Panc1 (cell line): ENCODE measurements around the gene JMJD1C. TPM values are rescaled to one million over a fixed set of nuclear protein-coding genes. Genes with fewer than 3 reads are reported as not detected.

Experiments used
- ATAC-seq: fragments of 200-7000 bp; cut with Tn5 transposase; 2 replicates; pipeline ENCODE4 v1.9.1; 2020; ENCODE audit warnings: mild to moderate bottlenecking, moderate library complexity
- BruUV-seq: library from RNA; stranded (reverse); fragments of 400-500 nt; replicated peaks from 2 replicates; lab custom pipeline; 2021; lab: Mats Ljungman, UMichigan
- CTCF ChIA-PET: fragments of 300-600 bp; sonication (Branson Sonifier 250); formaldehyde crosslinking; loops from one replicate; lab custom pipeline; 2022; ENCODE audit warnings: antibody characterized with exemption; lab: Charles Lee
- POLR2A ChIA-PET: fragments of 300-600 bp; sonication (Branson Sonifier 250); formaldehyde crosslinking; loops from one replicate; lab custom pipeline; 2022; ENCODE audit warnings: antibody characterized with exemption; lab: Charles Lee
- DNase-seq: peaks from one replicate; pipeline ENCODE4 v3.0.0-alpha.2; 2010; ENCODE audit warnings: low read depth, low spot score
- H3K27ac ChIP-seq: 2 replicates; pipeline ENCODE4 v1.5.1; 2011; ENCODE audit warnings: mild to moderate bottlenecking, low read length, inconsistent platforms
- H3K27me3 ChIP-seq: fragments of 200-500 bp; sonication (Bioruptor generic); 2 replicates; pipeline ENCODE4 v1.6.0; 2014; ENCODE audit warnings: low read length, inconsistent platforms; ENCODE audit not compliant: control insufficient read depth, insufficient read depth
- H3K36me3 ChIP-seq: fragments of 200-500 bp; sonication (Bioruptor generic); 2 replicates; pipeline ENCODE4 v1.5.1; 2014; ENCODE audit warnings: inconsistent platforms, mild to moderate bottlenecking, low read length, moderate library complexity; ENCODE audit not compliant: control insufficient read depth, insufficient read depth
- H3K4me1 ChIP-seq: 2 replicates; pipeline ENCODE4 v1.5.1; 2011; ENCODE audit warnings: inconsistent platforms, mild to moderate bottlenecking, low read length, moderate library complexity; ENCODE audit not compliant: control insufficient read depth, insufficient read depth
- H3K4me3 ChIP-seq, 2 experiments: 2 replicates each; pipeline ENCODE4 v1.5.1; 2011 to 2012; ENCODE audit warnings: low read depth in 2 of 2, low read length in 2 of 2, mild to moderate bottlenecking in 2 of 2, inconsistent platforms in 1 of 2, moderate library complexity in 1 of 2
- H3K9me3 ChIP-seq: fragments of 200-500 bp; sonication (Bioruptor generic); 2 replicates; pipeline ENCODE4 v1.5.1; 2014; ENCODE audit warnings: low read depth, mild to moderate bottlenecking, inconsistent platforms, low read length, moderate library complexity; ENCODE audit not compliant: control insufficient read depth, insufficient read depth
- CTCF ChIP-seq: fragments of 450-650 bp; IDR thresholded peaks from 2 replicates; pipeline ENCODE4 v1.5.1; 2017; ENCODE audit warnings: mild to moderate bottlenecking
- POLR2AphosphoS5 ChIP-seq: IDR thresholded peaks from 2 replicates; pipeline ENCODE4 v1.6.1; 2012; ENCODE audit warnings: mild to moderate bottlenecking, low read depth, low read length, moderate library complexity
- REST ChIP-seq, 2 experiments: IDR thresholded peaks; 2 replicates each; pipeline ENCODE4 v1.6.1; 2011 to 2012; ENCODE audit warnings: low read depth in 2 of 2, control low read depth in 1 of 2, low read length in 1 of 2, mild to moderate bottlenecking in 1 of 2, moderate library complexity in 1 of 2; ENCODE audit not compliant: insufficient read depth in 1 of 2
- SIN3A ChIP-seq: IDR thresholded peaks from 2 replicates; pipeline ENCODE4 v1.6.1; 2012; ENCODE audit warnings: low read depth, mild to moderate bottlenecking, low read length, moderate library complexity, borderline replicate concordance; ENCODE audit not compliant: insufficient read depth
- TCF7L2 ChIP-seq: IDR thresholded peaks from 2 replicates; pipeline ENCODE4 v1.6.1; 2011; ENCODE audit warnings: mild to moderate bottlenecking, low read depth, low read length, inconsistent platforms
- in situ Hi-C: cut with HindIII; loops from 2 replicates; pipeline ENCODE4 v1.10.0; 2016; ENCODE audit warnings: low sequenced_read_pairs, low pct_unique_long_range_greater_than_20kb
- intact Hi-C: fragments of 100-400 bp; cut with micrococcal nuclease; formaldehyde crosslinking; loops from one replicate; pipeline ENCODE4 v1.10.0; 2022; ENCODE audit not compliant: unreplicated experiment
- total RNA-seq: library from RNA; stranded (reverse); gene quantifications from one replicate; pipeline ENCODE4 v1.2.1, GENCODE V29; 2021; ENCODE audit not compliant: unreplicated experiment

JMJD1C gene
- total RNA-seq, 1 experiment from 2014 or later = 88.3 TPM

- in situ Hi-C loops (no loop called here), intact Hi-C loops (no loop called here)
- Histone ChIP-seq H3K27me3 (no peaks in the 10 kb centered on the region), H3K27ac (no peak overlapping the region), H3K36me3 (no peaks in the 10 kb centered on the region), H3K9me3 (no peaks in the 10 kb centered on the region), H3K4me3 (no peak overlapping the region), H3K4me1 (no peaks in the 10 kb centered on the region)
- ChIA-PET POLR2A (no interaction called here), CTCF (no interaction called here)
- TF ChIP-seq REST (IDR thresholded peaks at IDR 0.05; ENCODE audit: insufficient read depth in 1 of 2, low read depth in 2 of 2, low read length in 1 of 2) (no peak), SIN3A (no peak), TCF7L2 (no peak), POLR2AphosphoS5 (no peak), CTCF (no peak)
- DNase-seq (no peak), ATAC-seq (no peak)
- TSS peak; percentile 26 for BruUV-seq
Observed at GRCh38 chr10:63281967-63282366, 183.8 kb downstream of the JMJD1C start.

DNA sequence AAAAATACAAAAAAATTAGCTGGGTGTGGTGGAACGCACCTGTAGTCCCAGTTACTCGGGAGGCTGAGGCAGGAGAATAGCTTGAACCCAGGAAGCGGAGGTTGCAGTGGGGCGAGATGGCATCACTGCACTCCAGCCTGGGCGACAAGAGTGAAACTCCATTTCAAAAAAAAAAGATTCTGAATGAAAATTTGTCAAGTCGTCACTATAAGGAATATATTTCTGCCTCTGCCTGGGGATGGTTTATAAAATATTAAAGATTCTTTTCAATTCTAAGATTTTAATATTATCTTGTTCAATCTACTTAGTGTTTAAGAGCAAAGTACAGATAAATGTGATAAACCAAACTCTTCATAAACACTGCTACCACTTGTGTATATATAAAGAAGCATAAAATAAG, 185.4 kb downstream of the JMJD1C start:
- Histone ChIP-seq H3K4me3 (no peak overlapping the region), H3K27ac (no peak overlapping the region), H3K36me3 (no peaks in the 10 kb centered on the region), H3K27me3 (no peaks in the 10 kb centered on the region), H3K4me1 (no peaks in the 10 kb centered on the region), H3K9me3 (no peaks in the 10 kb centered on the region)
- TF ChIP-seq REST (IDR thresholded peaks at IDR 0.05; ENCODE audit: insufficient read depth in 1 of 2, low read depth in 2 of 2, low read length in 1 of 2) (no peak), SIN3A (no peak), POLR2AphosphoS5 (no peak), CTCF (no peak), TCF7L2 (no peak)
- BruUV-seq = no TSS peak
- intact Hi-C loops (no loop called here), in situ Hi-C loops (no loop called here)
- ChIA-PET POLR2A (no interaction called here), CTCF (no interaction called here)
- no peak for DNase-seq
- no peak for ATAC-seq
